ENCODE results near the gene RTN4IP1.

The RTN4IP1 gene, protein sequence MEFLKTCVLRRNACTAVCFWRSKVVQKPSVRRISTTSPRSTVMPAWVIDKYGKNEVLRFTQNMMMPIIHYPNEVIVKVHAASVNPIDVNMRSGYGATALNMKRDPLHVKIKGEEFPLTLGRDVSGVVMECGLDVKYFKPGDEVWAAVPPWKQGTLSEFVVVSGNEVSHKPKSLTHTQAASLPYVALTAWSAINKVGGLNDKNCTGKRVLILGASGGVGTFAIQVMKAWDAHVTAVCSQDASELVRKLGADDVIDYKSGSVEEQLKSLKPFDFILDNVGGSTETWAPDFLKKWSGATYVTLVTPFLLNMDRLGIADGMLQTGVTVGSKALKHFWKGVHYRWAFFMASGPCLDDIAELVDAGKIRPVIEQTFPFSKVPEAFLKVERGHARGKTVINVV

GRCh38 chr6:106629103-106629858 is at the start of gene RTN4IP1, which contains the start of gene QRSL1:
TSS of gene RTN4IP1 (minus strand) at chr6:106629498. CDS start at chr6:106629021, 477 bp downstream.
TSS of gene QRSL1 (plus strand) at chr6:106629578. CDS start at chr6:106629682, 104 bp downstream.
- no peak for FAIRE-seq

DNA sequence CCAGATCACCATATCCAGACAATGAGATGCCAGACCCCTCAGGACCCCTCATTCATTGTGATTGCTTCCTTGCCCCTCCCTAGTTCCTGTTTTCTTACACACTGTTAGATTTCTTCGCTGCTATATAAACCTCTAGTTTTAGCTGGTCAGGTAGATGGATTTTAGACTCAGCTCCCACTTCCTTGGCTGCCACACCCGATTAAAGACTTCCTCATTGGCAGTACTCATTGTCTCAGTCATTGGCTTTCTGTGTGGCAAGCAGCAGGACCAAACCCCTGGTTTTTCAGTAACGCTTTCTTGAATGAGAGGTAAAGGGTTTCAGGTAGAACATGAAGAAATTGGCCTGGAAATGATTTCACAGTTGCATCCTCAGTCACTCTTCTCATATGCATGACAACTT is 48.0 kb upstream of the RTN4IP1 start:
- no peak for FAIRE-seq

GRCh38 chr6:106674541-106675229 is 45.4 kb upstream of the RTN4IP1 start:
- FAIRE-seq = peak; percentile 10

GRCh38 chr6:106671651-106672050 is 42.4 kb upstream of the RTN4IP1 start:
- FAIRE-seq = no peak

- FAIRE-seq = no peak
These were observed 40.9 kb upstream of the RTN4IP1 start for GRCh38 chr6:106670236-106670635.

DNA sequence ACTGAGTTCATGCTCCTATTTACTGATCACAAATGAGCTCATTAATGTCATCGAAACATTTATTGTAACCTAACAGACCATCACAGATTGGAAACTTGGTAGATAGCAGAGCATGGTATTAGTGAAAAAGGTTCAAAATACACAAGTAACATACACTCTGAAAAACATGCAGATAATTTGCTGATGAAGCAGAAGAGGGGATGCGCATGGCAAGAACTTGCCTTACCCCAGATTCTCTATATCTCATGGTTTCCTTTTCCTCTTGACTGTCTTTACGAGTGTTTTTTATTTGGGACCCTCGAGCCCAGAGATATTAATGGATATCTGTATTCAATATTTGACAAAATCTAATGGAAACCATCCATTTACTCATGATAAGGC is 37.7 kb upstream of the RTN4IP1 start:
- FAIRE-seq = no peak

GRCh38 chr6:106666282-106667021 is 37.2 kb upstream of the RTN4IP1 start:
- no peak for FAIRE-seq

DNA sequence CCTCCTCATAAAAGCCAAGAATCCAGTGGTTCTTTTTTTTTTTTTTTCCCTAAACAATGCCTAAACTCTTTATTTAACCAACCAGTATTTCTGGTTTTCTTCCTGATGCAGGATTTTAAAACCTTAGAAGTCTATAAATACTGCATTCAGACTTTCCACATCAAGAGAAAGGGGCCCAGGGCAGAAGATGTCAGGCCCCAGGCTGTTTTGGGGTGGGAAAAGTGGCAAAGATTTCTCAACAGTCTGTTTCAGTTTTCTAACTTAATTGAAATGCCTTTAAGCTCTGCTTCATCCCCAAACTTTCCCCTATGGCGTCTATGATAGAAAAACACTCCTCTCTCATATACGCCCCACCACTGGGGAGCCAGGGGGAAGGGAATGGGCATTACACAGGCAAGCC is 33.2 kb upstream of the RTN4IP1 start:
- FAIRE-seq = no peak

DNA sequence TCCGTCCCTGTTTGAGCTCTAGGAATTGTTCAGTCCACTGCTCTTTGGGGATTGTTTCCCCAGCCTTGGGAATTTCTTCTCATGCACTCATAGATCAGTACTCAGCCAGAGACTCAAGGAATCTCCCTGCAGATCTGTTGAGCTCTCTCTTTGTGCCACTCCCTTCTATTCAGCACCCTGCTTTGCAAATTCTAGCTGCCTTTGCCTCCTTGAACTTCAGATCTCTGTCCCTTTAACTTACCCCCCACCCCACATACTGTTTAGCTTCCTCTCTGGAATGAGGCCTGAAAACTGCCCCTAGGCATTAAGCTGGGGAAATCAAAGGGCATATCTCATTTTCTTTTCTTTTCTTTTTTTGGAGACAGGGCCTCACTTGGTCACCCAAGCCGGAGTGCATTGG is 30.6 kb upstream of the RTN4IP1 start:
- FAIRE-seq = no peak

DNA sequence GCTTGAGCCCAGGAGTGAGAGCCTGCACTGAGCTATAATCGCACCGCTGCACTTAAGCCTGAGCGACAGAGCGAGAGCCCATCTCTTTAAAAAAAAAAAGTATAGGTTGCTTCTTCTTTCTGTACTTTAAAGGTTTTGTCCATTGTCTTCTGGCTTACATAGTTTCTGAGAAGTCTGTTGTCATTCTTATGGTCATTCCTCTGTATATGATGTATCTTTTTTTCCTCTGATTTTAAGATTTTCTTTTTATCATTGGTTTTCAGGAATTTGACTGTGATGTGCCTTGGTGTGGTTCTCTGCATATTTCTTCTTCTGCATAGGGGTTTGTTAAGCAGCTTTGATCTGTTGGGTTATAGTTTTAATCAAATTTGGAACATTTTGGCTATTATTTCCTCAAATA is 29.2 kb upstream of the RTN4IP1 start:
- no peak for FAIRE-seq

DNA sequence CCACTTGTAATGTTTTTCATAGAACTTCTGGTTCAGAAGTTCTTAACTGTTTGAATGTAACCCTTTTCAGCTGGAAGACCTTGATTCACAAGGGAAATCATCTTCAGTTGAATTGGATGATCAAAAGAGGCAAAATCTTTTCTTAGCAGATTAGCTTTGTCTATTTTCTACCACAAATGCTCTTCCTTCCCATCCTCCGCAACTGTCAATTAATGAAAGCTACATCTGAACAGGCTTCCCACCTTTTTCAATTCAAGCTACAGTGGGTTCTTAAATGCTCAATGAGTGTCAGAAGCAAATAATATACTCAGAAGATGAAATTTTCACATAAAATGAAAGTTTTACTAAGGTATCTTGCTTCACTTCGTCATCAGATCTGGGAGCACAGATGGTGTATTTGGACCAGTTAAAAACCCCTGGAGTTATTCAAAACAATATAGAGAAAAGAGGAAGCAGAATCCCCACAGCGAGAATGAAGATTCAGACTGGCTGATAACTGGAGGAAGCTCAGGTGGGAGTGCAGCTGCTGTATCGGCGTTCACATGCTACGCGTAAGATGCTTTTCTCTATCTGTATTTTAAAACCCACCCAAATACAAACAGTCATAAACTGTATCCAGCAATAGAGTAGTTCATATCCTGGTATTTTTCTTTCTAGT is 19.5 kb upstream of the RTN4IP1 start:
- no peak for FAIRE-seq

DNA sequence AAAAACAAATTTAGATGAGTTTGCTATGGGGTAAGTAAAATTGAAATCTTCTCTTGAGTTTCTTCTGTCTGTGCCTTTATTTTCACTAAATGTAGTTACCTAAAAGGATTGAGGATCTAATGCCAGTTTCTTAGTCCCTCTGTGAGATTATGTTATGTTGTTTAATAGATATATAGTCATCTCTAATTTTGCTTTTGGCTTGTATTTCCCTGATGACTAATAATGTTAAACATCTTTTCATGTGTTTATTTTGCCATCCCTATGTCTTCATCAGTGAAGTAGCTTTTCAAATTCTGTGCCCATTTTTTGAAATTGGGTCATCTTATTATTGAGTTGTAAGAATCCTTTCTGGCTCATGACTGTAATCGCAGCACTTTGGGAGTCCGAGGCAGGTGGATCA is 13.8 kb upstream of the RTN4IP1 start:
- no peak for FAIRE-seq

DNA sequence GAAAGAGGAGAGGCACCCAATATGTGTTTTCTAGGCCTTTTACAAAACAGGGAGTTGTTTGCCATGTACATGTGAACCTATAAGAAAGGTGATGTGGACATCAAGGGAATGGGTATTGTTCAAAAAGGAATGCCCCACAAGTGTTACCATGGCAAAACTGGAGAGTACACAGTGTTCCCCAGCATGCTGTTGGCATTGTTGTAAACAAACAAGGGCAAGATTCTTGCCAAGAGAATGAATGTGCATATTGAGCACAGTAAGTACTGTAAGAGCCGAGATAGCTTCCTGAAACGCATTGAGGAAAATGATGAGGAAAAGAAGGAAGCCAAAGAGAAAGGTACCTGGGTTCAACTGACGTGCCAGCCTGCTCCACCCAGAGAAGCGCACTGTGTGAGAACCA is 13.2 kb upstream of the RTN4IP1 start:
- FAIRE-seq = no peak

GRCh38 chr6:106639812-106640211 is 10.5 kb upstream of the RTN4IP1 start:
- no peak for FAIRE-seq

DNA sequence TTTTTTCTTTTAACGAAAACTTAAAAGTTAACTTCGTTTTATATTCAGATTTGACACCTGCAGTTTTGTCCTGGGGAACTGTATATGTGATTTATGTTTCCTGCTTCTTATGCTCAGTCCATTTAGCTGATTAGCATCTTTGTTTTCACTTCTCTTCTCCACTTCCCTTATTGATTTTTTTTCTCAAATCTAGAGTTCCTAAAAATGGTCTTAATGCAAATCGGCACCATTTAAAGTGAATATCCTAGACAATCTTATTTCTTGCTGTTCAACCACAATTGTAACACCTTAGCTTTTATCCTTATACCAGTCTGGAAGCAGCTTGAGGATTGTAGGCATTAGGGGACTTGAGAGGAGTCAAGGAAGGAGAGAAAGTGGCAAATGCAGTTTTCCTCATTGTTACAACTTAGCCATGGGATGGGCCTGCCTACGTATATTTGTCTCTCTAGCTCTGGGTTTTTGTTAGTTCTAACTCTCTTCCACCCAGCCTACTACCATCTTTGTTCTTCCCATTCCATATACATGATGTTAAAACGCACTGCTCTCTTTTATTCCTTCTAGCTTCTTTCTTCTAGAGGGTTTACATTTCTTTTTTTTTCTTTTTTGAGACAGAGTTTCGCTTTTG is 8.5 kb upstream of the RTN4IP1 start:
- no peak for FAIRE-seq

DNA sequence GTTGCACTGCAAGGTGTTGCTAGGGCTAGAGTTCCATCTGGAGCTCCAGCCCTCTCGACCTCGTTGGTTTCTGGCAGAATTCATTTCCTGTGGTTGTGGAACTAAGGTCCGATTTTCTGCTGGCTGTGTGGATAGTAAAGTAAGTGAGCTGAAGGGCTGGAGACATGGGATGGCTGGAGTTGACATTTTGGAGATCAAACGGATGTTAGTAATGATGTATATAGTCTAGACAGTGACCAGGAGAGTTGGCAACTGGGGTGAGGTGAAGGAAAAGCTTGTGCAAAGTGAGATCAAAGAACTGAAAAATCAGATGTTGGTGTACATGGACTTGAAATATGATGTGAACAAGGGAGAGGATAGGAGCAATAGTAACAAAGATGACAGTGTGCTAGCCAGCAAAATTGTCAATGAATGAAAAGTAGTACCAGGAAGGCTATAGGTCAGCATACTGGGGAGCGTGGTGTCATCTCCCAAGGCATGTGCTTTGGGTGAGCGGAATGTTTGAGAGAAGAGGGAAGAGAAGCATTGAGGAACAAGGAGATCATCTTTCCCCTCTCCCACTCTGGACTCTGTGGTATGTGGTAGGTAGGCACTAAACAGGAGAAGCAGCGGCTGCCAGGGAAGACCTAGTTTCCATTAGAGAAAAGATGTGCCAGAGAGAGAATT is 7.9 kb upstream of the RTN4IP1 start:
- no peak for FAIRE-seq

DNA sequence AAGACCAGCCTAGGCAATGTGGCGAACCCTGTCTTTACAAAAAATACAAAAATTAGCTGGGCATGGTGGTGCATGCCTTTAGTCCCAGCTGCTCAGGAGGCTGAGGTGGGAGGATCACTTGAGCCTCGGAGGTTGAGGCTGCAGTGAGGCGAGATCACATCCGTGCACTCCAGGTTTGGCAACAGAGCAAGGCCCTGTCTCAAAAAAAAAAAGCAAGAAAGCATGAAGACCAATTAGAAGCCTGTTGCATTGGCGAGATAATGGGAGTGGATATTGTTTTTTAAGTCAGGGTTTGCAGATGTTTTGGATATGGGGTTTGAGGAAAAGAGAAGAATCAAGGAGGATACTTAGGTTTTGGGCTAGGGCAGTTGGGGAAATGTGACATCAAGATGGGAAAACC is 5.3 kb upstream of the RTN4IP1 start:
- no peak for FAIRE-seq

GRCh38 chr6:106631346-106631745 is 2.0 kb upstream of the RTN4IP1 start:
- FAIRE-seq = no peak

GRCh38 chr6:106630366-106630765 is 1.1 kb upstream of the RTN4IP1 start:
- no peak for FAIRE-seq

DNA sequence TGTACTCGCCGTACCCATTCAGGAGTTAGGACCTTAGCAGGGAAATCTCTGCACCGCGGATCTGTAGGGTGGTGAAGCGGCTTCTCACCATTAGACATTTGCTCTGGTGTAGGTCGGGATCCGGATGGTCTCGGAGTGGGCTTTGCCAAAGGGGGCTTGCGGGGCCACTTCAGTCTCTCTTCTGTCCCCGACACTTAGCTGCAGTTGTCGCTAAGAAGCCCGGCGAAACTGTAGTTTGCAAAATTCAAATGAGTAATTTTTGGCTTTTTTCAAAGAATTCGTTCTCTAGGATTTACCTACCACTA is 513 bp upstream of the RTN4IP1 start:
- no peak for FAIRE-seq

- FAIRE-seq = no peak
These were observed 618 bp downstream of the RTN4IP1 start for GRCh38 chr6:106628658-106629102.
